Activated CD4-positive, alpha-beta T cell treated with anti-CD3 and anti-CD28 coated beads, Interleukin-2, amount 50 U/mL, for 4 hours (primary cell): ENCODE measurements around the gene LCN10.
A peak's percentile ranks its signal among the peaks of the same experiment; 100 is the strongest.

ENCODE experiments used
- DNase-seq, 2 experiments: peaks; one replicate each; pipeline ENCODE4 v3.0.0-alpha.2; 2020

The LCN10 gene

GRCh38 chr9:136735812-136736480 is 6.8 kb downstream of the LCN10 start:
- no peak for DNase-seq

GRCh38 chr9:136734837-136735496 is 7.8 kb downstream of the LCN10 start:
- DNase-seq, result no peak

GRCh38 chr9:136733611-136734010 is 9.1 kb downstream of the LCN10 start:
- no peak for DNase-seq

DNA sequence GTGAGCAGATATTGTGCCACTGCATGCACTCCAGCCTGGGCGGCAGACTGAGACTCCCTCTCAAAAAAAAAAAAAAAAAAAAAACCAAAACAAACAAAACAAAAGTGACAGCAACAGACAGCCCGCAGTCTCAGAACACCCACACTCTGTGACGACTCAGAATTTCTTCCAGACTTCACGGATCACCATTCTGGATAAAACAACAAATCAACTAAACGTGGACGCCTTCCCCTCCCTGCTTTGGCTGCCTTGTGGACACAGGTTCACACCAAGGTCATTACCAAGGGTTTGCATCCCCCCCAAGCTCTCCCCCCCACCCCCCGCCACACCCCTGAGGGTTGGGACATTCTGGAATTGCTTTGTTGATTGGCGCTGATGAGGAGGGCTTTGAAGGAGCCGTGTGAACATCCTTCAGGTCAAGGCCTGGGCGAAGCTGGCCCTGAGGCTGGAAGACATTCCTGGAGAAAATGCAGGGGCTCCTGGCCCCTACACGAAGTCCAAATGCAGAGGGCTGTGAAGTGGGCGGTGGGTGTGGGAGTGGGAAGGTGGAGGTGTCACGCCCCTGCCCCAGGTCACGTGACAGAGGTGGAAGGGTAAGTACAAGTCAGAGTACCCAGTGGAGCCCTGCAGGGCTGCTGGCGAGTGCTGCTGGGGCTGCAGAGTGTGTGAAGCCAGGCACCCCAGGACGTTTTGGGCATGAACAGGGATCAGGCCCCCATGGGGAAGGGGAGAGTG is 10.1 kb downstream of the LCN10 start:
- DNase-seq, result no peak

- DNase-seq, result no peak
Measured at GRCh38 chr9:136729926-136730325, 12.8 kb downstream of the LCN10 start.

DNA sequence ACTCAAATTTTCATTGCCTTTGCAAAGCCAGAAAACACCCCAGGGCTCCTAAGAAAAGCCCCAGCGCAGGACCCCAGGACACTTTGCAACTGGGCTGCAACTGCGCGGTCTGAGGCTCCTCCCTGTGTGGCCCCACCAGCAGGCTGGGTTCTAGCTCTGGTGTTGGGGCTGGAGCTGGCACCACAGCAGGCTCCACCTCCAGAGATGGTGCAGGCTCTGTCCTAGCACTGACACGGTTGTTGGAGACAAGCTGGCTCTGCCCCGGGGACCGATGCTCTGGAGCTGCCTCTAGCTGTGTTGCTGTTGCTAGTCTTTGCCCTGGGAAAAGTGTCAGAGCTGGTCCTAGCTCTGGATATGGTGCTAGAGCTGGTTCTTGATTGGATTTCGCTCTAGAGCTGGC is 13.6 kb downstream of the LCN10 start:
- no peak for DNase-seq

DNA sequence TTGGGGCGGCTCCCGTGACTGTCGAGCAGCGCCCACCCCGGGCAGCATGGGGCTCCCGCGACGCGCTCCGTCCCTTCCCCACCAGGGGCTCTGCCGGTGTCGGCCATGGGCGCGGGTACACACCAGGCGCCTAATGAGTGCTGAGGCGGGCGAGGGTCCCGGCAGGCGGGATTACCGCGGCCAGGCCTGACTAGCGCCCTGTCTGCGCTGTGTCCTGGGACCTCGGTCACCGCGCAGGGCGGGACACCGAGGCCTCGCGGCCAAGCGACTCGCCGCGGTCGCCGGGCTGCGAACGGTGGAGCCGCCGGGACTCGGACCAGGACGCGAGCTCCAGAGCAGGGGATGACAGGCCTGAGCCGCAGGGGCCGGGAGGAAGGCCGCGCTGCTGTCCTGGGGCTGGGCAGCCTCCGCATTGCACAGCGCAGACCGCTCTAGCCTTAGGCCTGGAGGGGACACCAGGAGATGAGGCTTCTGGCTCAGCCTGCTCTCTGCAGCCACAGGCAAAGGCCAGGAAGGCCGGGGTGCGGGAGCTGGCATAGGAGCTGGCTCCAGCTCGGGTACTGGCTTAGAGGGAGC is 14.1 kb downstream of the LCN10 start:
- DNase-seq, result no peak

DNA sequence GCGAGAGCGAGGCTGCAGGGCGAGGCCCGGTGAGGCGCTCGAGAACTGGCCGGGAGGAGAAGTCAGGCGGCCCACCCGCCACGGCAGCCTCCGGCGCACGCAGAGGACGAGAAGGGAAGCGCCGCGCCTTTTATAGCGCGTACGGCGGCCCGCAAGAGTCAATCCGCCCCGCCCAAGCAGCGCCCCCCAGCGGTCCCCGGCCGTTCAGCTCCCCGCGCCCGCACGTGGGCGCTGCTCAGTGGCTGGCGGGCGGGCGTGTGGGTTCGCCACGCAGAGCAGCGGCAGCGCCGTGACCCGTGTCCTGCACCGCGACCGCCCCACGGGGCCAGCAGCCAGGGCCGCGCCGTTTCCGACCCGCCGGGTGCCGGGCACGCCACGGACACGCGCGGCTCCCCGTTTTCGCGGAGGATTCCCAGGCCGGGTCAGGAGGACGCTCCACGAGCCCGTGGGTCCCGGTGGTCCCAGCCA is 14.6 kb downstream of the LCN10 start:
- peak; percentile 90 to 92 for DNase-seq

GRCh38 chr9:136726631-136727191 is 16.0 kb downstream of the LCN10 start:
- peak; percentile 39 to 40 for DNase-seq

- no peak for DNase-seq
Measured at GRCh38 chr9:136726118-136726517, 16.6 kb downstream of the LCN10 start.

GRCh38 chr9:136725612-136726011 is 17.1 kb downstream of the LCN10 start:
- no peak for DNase-seq

DNA sequence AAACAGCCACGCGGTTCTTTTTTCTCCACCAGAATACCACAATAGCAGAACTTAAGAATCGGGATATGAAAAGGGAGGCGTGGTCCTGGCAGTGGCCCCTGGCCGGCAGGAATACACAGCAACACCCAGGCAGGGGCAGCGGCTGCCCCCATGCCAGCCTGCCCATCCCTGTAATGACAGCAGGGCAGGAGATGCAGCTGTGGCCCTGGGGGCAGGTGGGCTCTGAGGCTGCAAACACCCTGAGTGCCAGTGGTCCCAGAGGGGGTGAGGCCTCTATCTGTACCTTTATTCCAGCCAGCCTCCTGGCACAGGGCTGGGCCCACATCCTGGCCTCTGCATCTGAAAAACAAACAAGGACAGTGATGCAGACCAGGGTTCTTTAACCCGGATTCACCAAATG is 18.0 kb downstream of the LCN10 start:
- no peak for DNase-seq

DNA sequence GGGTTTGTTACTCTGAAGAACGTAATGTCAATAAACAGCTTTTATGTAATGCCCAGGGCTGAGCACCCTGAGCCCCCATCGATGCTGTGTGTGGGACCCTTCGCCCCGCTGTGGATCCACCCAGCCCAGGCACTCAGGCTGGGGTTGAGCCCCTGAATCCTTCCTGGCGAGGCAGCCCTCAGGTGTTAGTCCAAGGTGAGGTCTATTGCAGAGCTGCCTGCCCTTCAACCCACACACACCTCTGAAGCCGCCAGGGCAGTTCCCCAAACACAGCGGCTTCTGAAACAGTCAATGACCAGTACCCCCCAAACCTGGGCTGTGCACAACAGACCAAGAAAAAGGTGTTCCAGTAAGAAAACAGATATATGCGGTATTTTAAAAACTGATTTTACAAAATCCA is 18.8 kb downstream of the LCN10 start:
- DNase-seq, result no peak

GRCh38 chr9:136723362-136723976 is 19.3 kb downstream of the LCN10 start:
- DNase-seq, result no peak

- no peak for DNase-seq
Measured at GRCh38 chr9:136722969-136723356, 19.8 kb downstream of the LCN10 start.

DNA sequence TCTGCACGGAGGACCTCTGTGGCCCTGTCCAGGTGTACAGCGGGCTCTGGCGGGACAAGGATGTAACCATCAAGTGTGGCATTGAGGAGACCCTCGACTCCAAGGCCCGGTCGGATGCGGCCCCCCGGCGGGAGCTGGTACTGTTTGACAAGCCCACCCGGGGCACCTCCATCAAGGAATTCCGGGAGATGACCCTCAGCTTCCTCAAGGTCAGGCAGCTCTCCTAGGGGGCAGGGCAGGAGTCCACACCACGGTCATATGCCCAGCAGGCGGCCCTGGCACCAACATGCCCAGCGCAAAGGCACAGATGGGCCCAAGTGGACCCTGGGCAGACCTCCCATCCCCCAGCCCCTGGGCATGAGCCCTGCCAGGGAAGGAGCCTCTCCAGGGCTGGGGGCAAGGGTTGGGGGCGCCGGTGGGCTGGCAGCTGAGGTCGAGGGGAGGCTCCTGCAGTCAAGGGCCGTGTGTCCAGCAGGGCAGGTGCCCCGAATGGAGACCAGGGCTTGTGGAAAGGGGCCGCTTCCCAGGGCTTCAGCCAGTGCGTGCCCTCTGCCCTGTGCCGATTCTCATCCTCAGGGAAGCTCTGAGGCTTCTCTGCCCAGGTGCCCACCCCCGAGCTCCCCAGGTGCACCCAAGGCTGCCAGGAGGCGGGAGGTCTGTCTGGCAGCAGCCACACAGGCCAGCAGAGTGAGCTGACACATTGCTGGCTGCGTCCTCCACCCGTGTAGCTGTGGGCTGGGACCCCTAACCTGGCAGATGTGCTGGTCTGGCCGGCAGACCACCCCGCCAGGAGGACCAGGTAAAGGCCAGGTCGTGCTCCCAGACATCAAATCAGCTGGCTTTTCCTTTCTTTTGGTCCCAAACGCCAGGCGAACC is 20.4 kb downstream of the LCN10 start:
- no peak for DNase-seq

- DNase-seq, result no peak
Measured at GRCh38 chr9:136721339-136722092, 21.2 kb downstream of the LCN10 start.

DNA sequence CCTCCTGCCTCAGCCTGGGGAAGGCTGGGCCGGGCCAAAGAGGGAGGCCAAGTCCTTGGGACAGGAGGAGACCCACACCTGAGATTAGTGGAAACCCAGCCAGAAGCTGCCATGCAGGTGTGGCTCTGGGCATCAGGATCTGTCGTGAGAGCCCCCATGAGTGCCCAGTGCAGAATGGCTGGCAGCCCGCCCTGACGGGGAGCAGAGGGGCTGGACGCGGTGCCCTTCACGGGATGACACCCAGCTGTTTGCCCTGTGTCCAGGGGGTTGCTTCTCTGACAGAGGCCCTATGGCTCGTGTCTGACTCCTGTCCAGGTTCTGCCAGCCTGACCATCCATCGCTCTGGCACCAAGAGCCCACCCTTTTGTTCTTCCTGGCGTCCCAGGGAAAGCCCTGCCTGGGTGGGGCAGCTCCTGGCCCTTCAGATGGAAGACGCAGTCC is 21.8 kb downstream of the LCN10 start:
- no peak for DNase-seq

- no peak for DNase-seq
Measured at GRCh38 chr9:136720251-136720897, 22.4 kb downstream of the LCN10 start.

- DNase-seq, result no peak
Measured at GRCh38 chr9:136719195-136719880, 23.4 kb downstream of the LCN10 start.
